ENCODE measurements around the gene ADAMTS9. TPM values are rescaled to one million over a fixed set of nuclear protein-coding genes. Genes with fewer than 3 reads are reported as not detected.

The ADAMTS9 gene
- total and polyA plus RNA-seq, 2 donors (not counting 1 experiment from before 2014, with no cell fraction given), result not detected

DNA sequence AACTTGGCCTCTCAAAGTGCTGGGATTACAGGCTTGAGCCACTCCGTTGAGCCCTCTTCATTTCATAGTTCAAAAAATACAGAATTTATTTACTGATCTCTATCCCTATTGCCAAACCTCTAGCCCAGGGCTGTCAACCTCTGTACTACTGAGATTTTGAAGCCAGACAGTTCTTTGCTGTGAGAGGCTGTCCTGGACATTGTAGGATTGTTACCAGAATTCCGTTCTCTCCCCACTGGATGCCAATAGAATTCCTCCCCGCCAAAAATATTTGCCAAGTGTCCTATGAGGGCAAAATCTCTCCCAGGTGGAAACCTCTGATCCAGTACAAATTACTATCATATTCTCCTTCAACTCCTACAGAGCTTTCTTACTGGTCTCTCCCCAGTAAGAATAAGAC, 29.6 kb upstream of the ADAMTS9 start:
- Mint-ChIP-seq H3K4me3 (no peak overlapping the region), H3K27me3 (no peaks in the 10 kb centered on the region), H3K9me3 (ENCODE audit: insufficient read depth) (peaks cover 2% of the 10 kb centered on the region), H3K4me1 (no peaks in the 10 kb centered on the region), H3K27ac (no peak overlapping the region)
- intact Hi-C loops (cut with micrococcal nuclease), result no loop called here
- Histone ChIP-seq H3K4me1 (ENCODE audit: control insufficient read depth in 2 of 2, insufficient read depth in 2 of 2, low read length in 2 of 2) (no peaks in the 10 kb centered on the region), H3K27me3 (replicated peaks in 1 of 4; ENCODE audit: control extremely low read depth in 1 of 4, control insufficient read depth in 3 of 4, insufficient read depth in 4 of 4, low read length in 3 of 4) (no peaks in the 10 kb centered on the region), H4K20me1 (ENCODE audit: control insufficient read depth, insufficient read depth, low read length, poor library complexity, severe bottlenecking) (no peaks in the 10 kb centered on the region), H3K4me2 (replicated peaks; ENCODE audit: low read depth, low read length, poor library complexity, severe bottlenecking) (no peak overlapping the region), H3K9ac (ENCODE audit: low read length) (no peak overlapping the region), H2AFZ (ENCODE audit: insufficient read depth, low read depth, low read length, poor library complexity, severe bottlenecking) (no peak overlapping the region), H3K36me3 (replicated peaks in 1 of 2; ENCODE audit: control extremely low read depth in 1 of 2, control insufficient read depth in 1 of 2, extremely low read depth in 1 of 2, insufficient read depth in 2 of 2, low read length in 1 of 2) (no peaks in the 10 kb centered on the region), H3K79me2 (ENCODE audit: control insufficient read depth, insufficient read depth, low read length) (no peaks in the 10 kb centered on the region), H3K9me3 (ENCODE audit: control extremely low read depth in 1 of 3, control insufficient read depth in 2 of 3, insufficient read depth in 1 of 3, low read length in 2 of 3) (no peaks in the 10 kb centered on the region), H3K4me3 (ENCODE audit: control extremely low read depth in 1 of 5, extremely low read depth in 1 of 5, insufficient read depth in 1 of 5, low read depth in 2 of 5, low read length in 4 of 5) (no peak overlapping the region), H3K27ac (ENCODE audit: low read length in 2 of 2) (no peak overlapping the region)
- POLR2A ChIA-PET, result no interaction called here
- WGBS (ENCODE audit: insufficient coverage), result 100% methylated on average over 1 of the region's 3 CpGs
- TF ChIP-seq EZH2 (IDR thresholded peaks at IDR 0.05; ENCODE audit: borderline replicate concordance, insufficient read depth, low read depth, low read length, poor library complexity, severe bottlenecking) (no peak), CTCF (IDR thresholded peaks at IDR 0.05) (no peak)
- DNase-seq, result no peak
- no peak for ATAC-seq (ENCODE audit: low read depth)
- CTCF ChIA-PET, result no interaction called here

GRCh38 chr3:64716110-64716710, 28.4 kb upstream of the ADAMTS9 start:
- H3K36me3 ChIP-seq (replicated peaks in 1 of 2; ENCODE audit: control extremely low read depth in 1 of 2, control insufficient read depth in 1 of 2, extremely low read depth in 1 of 2, insufficient read depth in 2 of 2, low read length in 1 of 2), result no peaks in the 10 kb centered on the region
- intact Hi-C loops (cut with micrococcal nuclease), result no loop called here
- H3K27me3 ChIP-seq (replicated peaks in 1 of 4; ENCODE audit: control extremely low read depth in 1 of 4, control insufficient read depth in 3 of 4, insufficient read depth in 4 of 4, low read length in 3 of 4), result no peaks in the 10 kb centered on the region
- no peak overlapping the region for H3K9ac ChIP-seq (ENCODE audit: low read length)
- WGBS (ENCODE audit: insufficient coverage), result 93% methylated on average over 6 of the region's 8 CpGs
- no peak overlapping the region for H3K27ac ChIP-seq (ENCODE audit: low read length in 2 of 2)
- H4K20me1 ChIP-seq (ENCODE audit: control insufficient read depth, insufficient read depth, low read length, poor library complexity, severe bottlenecking), result no peaks in the 10 kb centered on the region
- no peaks in the 10 kb centered on the region for H3K9me3 ChIP-seq (ENCODE audit: control extremely low read depth in 1 of 3, control insufficient read depth in 2 of 3, insufficient read depth in 1 of 3, low read length in 2 of 3)
- H3K27ac Mint-ChIP-seq, result no peak overlapping the region
- TF ChIP-seq CTCF (IDR thresholded peaks at IDR 0.05) (no peak), EZH2 (IDR thresholded peaks at IDR 0.05; ENCODE audit: borderline replicate concordance, insufficient read depth, low read depth, low read length, poor library complexity, severe bottlenecking) (no peak)
- no peak overlapping the region for H3K4me3 ChIP-seq (ENCODE audit: control extremely low read depth in 1 of 5, extremely low read depth in 1 of 5, insufficient read depth in 1 of 5, low read depth in 2 of 5, low read length in 4 of 5)
- H3K9me3 Mint-ChIP-seq (ENCODE audit: insufficient read depth), result peaks cover 2% of the 10 kb centered on the region
- DNase-seq (no peak), ATAC-seq (ENCODE audit: low read depth) (no peak)
- POLR2A ChIA-PET, result no interaction called here
- no peaks in the 10 kb centered on the region for H3K79me2 ChIP-seq (ENCODE audit: control insufficient read depth, insufficient read depth, low read length)
- no peak overlapping the region for H3K4me2 ChIP-seq (replicated peaks; ENCODE audit: low read depth, low read length, poor library complexity, severe bottlenecking)
- H2AFZ ChIP-seq (ENCODE audit: insufficient read depth, low read depth, low read length, poor library complexity, severe bottlenecking), result no peak overlapping the region
- no peaks in the 10 kb centered on the region for H3K4me1 ChIP-seq (ENCODE audit: control insufficient read depth in 2 of 2, insufficient read depth in 2 of 2, low read length in 2 of 2)
- no peaks in the 10 kb centered on the region for H3K27me3 Mint-ChIP-seq
- no peak overlapping the region for H3K4me3 Mint-ChIP-seq
- CTCF ChIA-PET, result no interaction called here
- H3K4me1 Mint-ChIP-seq, result no peaks in the 10 kb centered on the region

All from B cell (primary cell).